ENCODE results near the gene PTPRB. TPM values are rescaled to one million over a fixed set of nuclear protein-coding genes. Genes with fewer than 3 reads are reported as not detected.

PTPRB gene
- total and polyA plus RNA-seq, 2 of the 4 experiments (the other 2 are of a cell fraction), result 4.1 to 6.5 TPM

- WGBS, 2 experiments (ENCODE audit: extremely low coverage in 2 of 2, insufficient read length in 1 of 2), result no CpG with 5 or more reads among the region's 3 CpGs
- Histone ChIP-seq H3K4me3 (ENCODE audit: insufficient read depth, low read depth, low read length) (no peak overlapping the region), H3K27ac (ENCODE audit: insufficient read depth, low read length) (no peak overlapping the region), H3K9me3 (ENCODE audit: control insufficient read depth, insufficient read depth, low read length) (no peaks in the 10 kb centered on the region), H3K27me3 (ENCODE audit: control insufficient read depth, insufficient read depth, low read length) (no peaks in the 10 kb centered on the region), H3K18ac (ENCODE audit: low read depth, low read length) (no peak overlapping the region), H3K9ac (ENCODE audit: low read depth, low read length) (no peak overlapping the region), H2BK5ac (ENCODE audit: low read depth, low read length, poor library complexity, severe bottlenecking) (no peak overlapping the region), H3K23ac (ENCODE audit: low read depth, low read length) (no peak overlapping the region), H2BK20ac (ENCODE audit: low read depth, low read length) (no peak overlapping the region), H3K79me1 (ENCODE audit: low read depth in 1 of 2, low read length in 2 of 2) (no peaks in the 10 kb centered on the region), H2AFZ (replicated peaks; ENCODE audit: low read length, poor library complexity) (no peak overlapping the region), H4K91ac (ENCODE audit: insufficient read depth, low read depth, low read length) (no peak overlapping the region), H3K36me3 (ENCODE audit: control insufficient read depth, insufficient read depth, low read length) (no peaks in the 10 kb centered on the region), H2AK5ac (ENCODE audit: low read depth, low read length) (no peak overlapping the region), H3K4ac (ENCODE audit: low read depth, low read length) (no peak overlapping the region), H2AK9ac (replicated peaks; ENCODE audit: low read depth, low read length, poor library complexity) (no peak overlapping the region), H3K4me1 (ENCODE audit: control insufficient read depth, insufficient read depth, low read length) (no peaks in the 10 kb centered on the region), H3K4me2 (ENCODE audit: low read depth, low read length) (no peak overlapping the region), H3K56ac (ENCODE audit: extremely low read depth, insufficient read depth, low read length) (no peak overlapping the region), H2BK15ac (ENCODE audit: low read depth, low read length) (no peak overlapping the region), H3K9me1 (ENCODE audit: insufficient read depth, low read length) (no peaks in the 10 kb centered on the region), H4K5ac (ENCODE audit: low read depth, low read length) (no peak overlapping the region), H2BK120ac (ENCODE audit: low read depth, low read length) (no peak overlapping the region), H4K8ac (ENCODE audit: low read depth in 2 of 2, low read length in 2 of 2) (no peak overlapping the region), H4K20me1 (ENCODE audit: insufficient read depth, low read length) (no peaks in the 10 kb centered on the region), H3K14ac (replicated peaks; ENCODE audit: low read depth, low read length) (no peak overlapping the region)
- in situ Hi-C loops (cut with MboI; ENCODE audit: low sequenced_read_pairs) (no loop called here), dilution Hi-C loops (cut with HindIII; ENCODE audit: low sequenced_read_pairs, unreplicated experiment) (no loop called here), intact Hi-C loops (cut with micrococcal nuclease) (no loop called here)
- no peak for DNase-seq
- ChIA-PET POLR2A (ENCODE audit: unreplicated experiment) (no interaction called here), CTCF (no interaction called here)
- no peak for ATAC-seq (ENCODE audit: low read depth)
- BruUV-seq (replicated peaks), result no TSS peak
- no peak for TF ChIP-seq NFE2L2 (IDR thresholded peaks at IDR 0.05; ENCODE audit: low read depth, low read length)
- TF ChIP-seq USF2 (IDR thresholded peaks at IDR 0.05; ENCODE audit: low read depth, low read length), result no peak
- TF ChIP-seq CEBPB (IDR thresholded peaks at IDR 0.05; ENCODE audit: low read depth, low read length), result no peak
- TF ChIP-seq MAZ (IDR thresholded peaks at IDR 0.05; ENCODE audit: borderline replicate concordance, low read depth, low read length), result no peak
- TF ChIP-seq CHD1 (IDR thresholded peaks at IDR 0.05; ENCODE audit: low read depth, low read length), result no peak
- TF ChIP-seq RFX5 (IDR thresholded peaks at IDR 0.05; ENCODE audit: low read depth, low read length), result no peak
- no peak for TF ChIP-seq ELK1 (IDR thresholded peaks at IDR 0.05; ENCODE audit: borderline replicate concordance, low read depth, low read length)
- no peak for TF ChIP-seq RAD21 (IDR thresholded peaks at IDR 0.05; ENCODE audit: low read length)
- no peak for TF ChIP-seq MXI1 (IDR thresholded peaks at IDR 0.05; ENCODE audit: borderline replicate concordance, low read depth, low read length)
Observed at GRCh38 chr12:70670948-70671347, 33.7 kb upstream of the PTPRB start.
